Measurements from ENCODE around the gene CKMT2.

DNA sequence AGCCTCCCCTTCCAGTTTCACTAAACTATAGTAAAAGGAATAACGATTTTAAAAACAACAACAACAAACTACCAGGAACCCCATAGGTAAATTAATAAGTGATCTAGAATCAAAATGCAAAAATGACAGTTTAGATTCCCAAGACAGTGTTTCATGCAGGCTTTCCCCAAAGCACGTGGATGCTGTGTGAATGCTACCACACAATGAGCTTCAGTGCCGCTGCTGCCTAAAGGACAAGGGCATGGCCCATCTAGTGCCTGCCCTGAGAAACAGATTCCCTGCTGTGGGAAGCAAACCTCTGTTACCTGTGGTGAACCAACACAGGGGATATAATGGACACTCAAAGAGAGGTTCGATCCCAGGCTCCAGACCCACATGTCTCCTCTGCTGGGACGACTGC, 23.7 kb upstream of the CKMT2 start:
- no peak for TF ChIP-seq CTCF (IDR thresholded peaks at IDR 0.05)
- no peak for TF ChIP-seq POLR2A (IDR thresholded peaks at IDR 0.05)
- TF ChIP-seq POLR2AphosphoS5 (IDR thresholded peaks at IDR 0.05): no peak
